HepG2 (cell line): Measurements from ENCODE around the gene STX10. TPM values are rescaled to one million over a fixed set of nuclear protein-coding genes. Genes with fewer than 3 reads are reported as not detected.

Experiments used
- ETS1 ChIP-seq: sonication (generic); formaldehyde crosslinking; IDR thresholded peaks from 2 replicates; pipeline ENCODE4 v1.4.0; 2020; ENCODE audit warnings: missing genetic modification reagents
- GTF3A ChIP-seq: sonication (generic); formaldehyde crosslinking; conservative IDR thresholded peaks from 2 replicates; pipeline ENCODE4 v1.4.0; 2020; ENCODE audit warnings: mild to moderate bottlenecking, missing genetic modification reagents
- HOXA3 ChIP-seq: sonication (generic); formaldehyde crosslinking; IDR thresholded peaks from 2 replicates; pipeline ENCODE4 v1.5.0; 2020; ENCODE audit warnings: missing genetic modification reagents
- KAT2B ChIP-seq: fragments of 150-350 bp; IDR thresholded peaks from 2 replicates; pipeline ENCODE4 v1.6.1; 2014; ENCODE audit warnings: low read depth, low read length, borderline replicate concordance
- MIER2 ChIP-seq: IDR thresholded peaks from 2 replicates; pipeline ENCODE4 v1.6.1; 2016; ENCODE audit warnings: missing biosample characterization, missing genetic modification reagents
- PCBP1 ChIP-seq: fragments of 200-400 bp; formaldehyde crosslinking; IDR thresholded peaks from 2 replicates; pipeline ENCODE4 v1.6.1; 2017; ENCODE audit warnings: mild to moderate bottlenecking, low read depth, low read length, borderline replicate concordance
- RAD21 ChIP-seq: fragments of 450-650 bp; formaldehyde crosslinking; IDR thresholded peaks from 2 replicates; pipeline ENCODE4 v1.5.0; 2020; ENCODE audit warnings: mild to moderate bottlenecking
- SNAPC4 ChIP-seq: sonication (generic); formaldehyde crosslinking; IDR thresholded peaks from 2 replicates; pipeline ENCODE4 v1.4.0; 2020; ENCODE audit warnings: mild to moderate bottlenecking, missing genetic modification reagents
- TBP ChIP-seq: sonication (generic); formaldehyde crosslinking; IDR thresholded peaks from 2 replicates; pipeline ENCODE4 v1.5.0; 2020; ENCODE audit warnings: missing genetic modification reagents
- TBX2 ChIP-seq: sonication (generic); formaldehyde crosslinking; IDR thresholded peaks from 2 replicates; pipeline ENCODE4 v1.5.0; 2020; ENCODE audit warnings: missing genetic modification reagents, mild to moderate bottlenecking, borderline replicate concordance
- ZMAT3 ChIP-seq: sonication (generic); formaldehyde crosslinking; conservative IDR thresholded peaks from 2 replicates; pipeline ENCODE4 v1.7.0; 2021; ENCODE audit warnings: missing genetic modification reagents
- ZNF12 ChIP-seq: sonication (generic); formaldehyde crosslinking; IDR thresholded peaks from 2 replicates; pipeline ENCODE4 v1.5.0; 2020; ENCODE audit warnings: missing genetic modification reagents
- ZNF407 ChIP-seq: sonication (generic); formaldehyde crosslinking; IDR thresholded peaks from one replicate; pipeline ENCODE4 v1.5.1; 2020; ENCODE audit warnings: mild to moderate bottlenecking, missing genetic modification reagents; ENCODE audit errors: not compliant biosample characterization
- ZNF777 ChIP-seq: sonication (generic); formaldehyde crosslinking; IDR thresholded peaks from 2 replicates; pipeline ENCODE4 v1.4.0; 2020; ENCODE audit warnings: missing genetic modification reagents
- ZNF792 ChIP-seq: IDR thresholded peaks from 2 replicates; pipeline ENCODE4 v1.6.1; 2016
- polyA plus RNA-seq, 8 experiments: library from polyadenylated mRNA; depleted of rRNA in 3 of 8; stranded (reverse) in 7 of 8; unstranded in 1 of 8; fragments of >200 nt; fragmentation: Illumina TruSeq in 4 of 8; extraction: Trizol in 4 of 8; gene quantifications; 2 replicates each; pipeline versions ENCODE4 v1.2.1 to v1.2.3, GENCODE V29; 2011 to 2016; ENCODE audit warnings: low read depth in 4 of 8, missing spikeins in 1 of 8, mixed read lengths in 1 of 8; ENCODE audit not compliant: insufficient read depth in 1 of 8
- total RNA-seq, 5 experiments: library from RNA; depleted of rRNA; stranded (reverse); fragments of >200 nt; fragmentation: Illumina TruSeq; extraction: Trizol; gene quantifications; 2 replicates each; pipeline ENCODE4 v1.2.3, GENCODE V29; 2016; ENCODE audit warnings: low read depth in 1 of 5

Gene STX10
- total and polyA plus RNA-seq, 2 of the 13 experiments (the other 11 are each of a cell fraction or from before 2014, with no cell fraction given), result 47.9 to 66.4 TPM

GRCh38 chr19:13095934-13096927, 53.9 kb downstream of the STX10 start (continued):
- no peak for TF ChIP-seq SNAPC4 (CRISPR knock-in tag)
- no peak for TF ChIP-seq ZNF12 (CRISPR knock-in tag)
- no peak for TF ChIP-seq ZNF407 (CRISPR knock-in tag)
- no peak for TF ChIP-seq MIER2 (CRISPR knock-in tag)
- TF ChIP-seq ZNF777 (CRISPR knock-in tag), result no peak
- peak; percentile 48; the same call in 1 of the 2 replicates for TF ChIP-seq HOXA3 (CRISPR knock-in tag)
- TF ChIP-seq ETS1 (CRISPR knock-in tag), result no peak
- peak; percentile 50 for TF ChIP-seq RAD21
- no peak; the same call in 1 of the 2 replicates for TF ChIP-seq TBX2 (CRISPR knock-in tag)
- no peak for TF ChIP-seq KAT2B
- no peak for TF ChIP-seq GTF3A
- TF ChIP-seq ZMAT3, result no peak
- TF ChIP-seq PCBP1, result no peak
- TF ChIP-seq ZNF792 (CRISPR knock-in tag), result no peak
- TF ChIP-seq TBP, result no peak
